IPS-18c (cell line): ENCODE results near the gene RPIA.
A peak's percentile ranks its signal among the peaks of the same experiment; 100 is the strongest.

Source experiments
- H3K4me3 ChIP-seq: 2 replicates; pipeline ENCODE4 v1.7.0; 2013; ENCODE audit warnings: low read depth, mild to moderate bottlenecking, low read length, moderate library complexity; ENCODE audit not compliant: insufficient read depth
- H3K9me3 ChIP-seq: one replicate; pipeline ENCODE4 v1.6.1; 2013; ENCODE audit warnings: mild to moderate bottlenecking, low read length, moderate library complexity; ENCODE audit not compliant: control insufficient read depth, insufficient read depth

Gene RPIA

DNA sequence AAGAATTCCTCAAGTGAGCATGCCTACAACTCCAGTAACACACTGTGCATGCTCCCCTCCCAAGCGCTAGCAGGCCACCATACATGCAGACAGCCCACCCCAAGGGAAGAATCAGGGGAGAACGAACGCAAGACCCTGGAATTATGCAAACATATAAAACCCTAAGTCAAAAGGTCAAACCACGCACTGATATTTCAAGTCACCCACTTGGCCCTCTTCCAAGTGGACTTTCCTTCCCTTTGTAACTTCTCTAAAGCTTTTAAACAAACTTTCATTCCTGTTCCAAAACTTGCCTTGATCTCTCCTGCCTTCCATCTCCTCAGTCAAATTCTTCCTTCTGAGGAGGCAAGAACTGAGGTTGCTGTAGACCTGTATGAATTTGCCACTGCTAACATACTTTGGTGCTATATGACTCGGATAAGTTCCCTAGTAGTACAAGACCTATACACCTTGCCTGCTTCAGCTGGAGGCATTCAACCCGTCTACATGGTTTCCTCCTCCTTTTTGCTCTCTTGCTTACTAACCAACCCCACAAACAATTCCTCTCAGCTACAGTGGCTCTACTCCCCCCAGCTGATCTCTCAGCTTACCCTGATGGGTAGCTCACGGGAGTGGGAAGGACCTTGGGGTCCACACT, 11.1 kb upstream of the RPIA start:
- no peak overlapping the region for H3K4me3 ChIP-seq
- peaks cover 12% of the 10 kb centered on the region for H3K9me3 ChIP-seq

DNA sequence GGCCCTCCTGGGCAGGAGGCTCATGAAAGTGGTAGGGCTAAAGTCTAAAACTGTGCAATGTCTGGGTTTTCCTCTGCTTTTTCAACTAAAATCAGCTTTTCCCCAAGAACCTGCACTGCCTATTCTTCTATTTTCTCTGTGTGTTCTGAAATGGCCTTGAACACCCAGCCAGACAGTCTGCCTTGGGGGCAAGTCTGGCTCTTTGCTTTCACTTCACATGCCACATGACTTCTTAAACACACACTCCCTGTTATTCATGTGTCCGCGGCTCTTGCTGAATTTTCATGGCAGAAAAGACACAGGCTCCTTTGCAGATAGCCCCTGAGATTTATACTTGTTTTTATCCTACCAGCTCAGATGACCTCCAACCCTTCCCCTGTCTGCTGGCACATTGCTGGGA, 10.6 kb upstream of the RPIA start:
- Histone ChIP-seq H3K4me3 (no peak overlapping the region), H3K9me3 (peaks cover 12% of the 10 kb centered on the region)

DNA sequence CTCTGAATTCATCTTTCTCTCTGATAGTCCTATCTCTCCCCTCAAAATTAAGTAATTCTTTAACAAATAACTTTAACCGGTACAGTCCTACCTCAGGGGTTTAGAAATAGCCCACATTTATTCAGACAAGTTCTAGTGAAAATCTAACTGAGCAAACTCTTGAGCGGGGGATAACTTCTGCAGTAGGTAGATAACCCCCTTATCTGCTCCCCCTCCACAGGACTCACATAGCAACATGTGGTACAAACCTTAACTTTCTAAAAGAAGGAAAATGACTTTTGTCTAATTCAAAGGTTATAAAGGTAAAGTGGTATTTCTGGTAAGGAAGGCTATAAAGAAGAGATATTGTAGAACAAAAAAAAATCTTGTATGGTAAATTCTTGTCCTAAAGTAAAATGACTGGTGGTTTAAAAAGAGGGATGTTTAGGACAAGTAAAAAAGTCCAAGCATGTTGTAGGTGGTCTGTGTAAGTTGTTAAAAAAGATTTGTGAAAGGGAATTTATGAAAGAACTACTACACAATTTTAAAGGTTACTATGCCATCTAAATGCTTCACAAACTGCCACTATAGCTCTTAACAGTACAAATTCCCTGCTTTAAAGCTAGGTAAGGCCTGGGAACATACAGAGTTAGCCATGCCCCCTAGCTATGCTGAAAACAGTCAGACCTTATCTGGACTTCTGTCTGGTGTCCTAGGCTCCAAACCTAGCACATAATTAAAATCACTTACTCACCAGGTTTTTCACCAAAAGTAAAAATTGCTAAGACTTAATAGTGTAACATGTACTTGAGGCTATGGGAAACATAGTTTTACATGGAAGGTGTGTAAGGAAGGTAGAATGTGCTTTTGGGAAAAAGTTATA, 8.1 kb upstream of the RPIA start:
- H3K9me3 ChIP-seq: peaks cover 12% of the 10 kb centered on the region
- H3K4me3 ChIP-seq: no peak overlapping the region

DNA sequence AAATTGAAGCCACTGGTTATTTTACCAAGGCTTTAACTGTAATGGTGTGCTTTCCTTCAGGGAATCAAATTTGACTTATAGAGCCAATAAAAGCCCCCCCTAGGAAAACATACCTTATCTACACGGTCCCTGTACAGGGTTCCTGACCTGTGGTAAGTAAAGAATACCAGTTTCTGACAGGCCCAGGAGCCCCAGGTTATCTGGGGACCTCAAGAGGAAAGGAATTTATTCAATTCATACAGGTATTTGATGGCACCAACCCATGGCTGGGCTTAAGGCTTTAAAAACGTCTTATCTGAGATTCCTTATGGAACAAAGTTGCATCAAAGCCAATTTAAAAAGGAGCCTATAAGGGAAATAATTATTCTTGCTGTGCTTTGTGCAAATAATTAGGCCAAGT, 7.0 kb upstream of the RPIA start:
- Histone ChIP-seq H3K9me3 (peaks cover 12% of the 10 kb centered on the region), H3K4me3 (no peak overlapping the region)

DNA sequence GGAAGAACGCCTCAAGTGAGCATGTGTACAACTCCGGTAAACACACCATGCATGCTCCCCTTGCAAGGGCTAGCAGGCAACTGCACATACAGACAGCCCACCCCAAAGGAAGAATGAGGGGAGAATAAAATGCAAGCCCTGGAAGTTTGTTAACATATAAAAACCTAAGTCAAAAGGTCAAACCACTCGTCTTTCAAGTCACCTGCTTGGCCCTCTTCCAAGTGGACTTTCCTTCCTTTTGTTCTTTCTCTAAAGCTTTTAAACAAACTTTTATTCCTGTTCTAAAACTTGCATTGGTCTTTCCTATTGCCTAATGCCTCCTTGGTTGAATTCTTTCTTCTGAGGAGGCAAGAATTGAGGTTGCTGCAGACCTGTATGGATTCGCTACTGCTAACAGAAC, 5.2 kb upstream of the RPIA start:
- Histone ChIP-seq H3K4me3 (no peak overlapping the region), H3K9me3 (peaks cover 12% of the 10 kb centered on the region)

DNA sequence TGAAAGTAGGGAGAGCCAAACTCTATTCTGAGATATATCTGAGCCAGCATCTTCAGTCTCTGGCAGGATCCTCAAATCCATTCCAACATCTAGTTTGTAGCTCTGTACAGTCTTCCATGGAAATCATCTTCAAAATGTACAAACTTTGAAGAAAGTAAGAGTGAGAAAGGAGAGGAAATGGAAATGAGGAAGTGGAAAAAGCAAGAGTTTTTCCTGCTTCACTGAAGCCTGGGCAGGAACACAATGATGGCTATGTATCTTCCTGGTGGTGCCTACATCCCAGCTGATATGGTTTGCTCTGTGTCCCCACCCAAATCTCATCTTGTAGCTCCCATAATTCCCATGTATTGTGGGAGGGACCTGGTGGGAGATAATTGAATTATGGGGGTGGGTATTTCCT, 4.1 kb upstream of the RPIA start:
- Histone ChIP-seq H3K9me3 (peaks cover 7% of the 10 kb centered on the region), H3K4me3 (no peak overlapping the region)

DNA sequence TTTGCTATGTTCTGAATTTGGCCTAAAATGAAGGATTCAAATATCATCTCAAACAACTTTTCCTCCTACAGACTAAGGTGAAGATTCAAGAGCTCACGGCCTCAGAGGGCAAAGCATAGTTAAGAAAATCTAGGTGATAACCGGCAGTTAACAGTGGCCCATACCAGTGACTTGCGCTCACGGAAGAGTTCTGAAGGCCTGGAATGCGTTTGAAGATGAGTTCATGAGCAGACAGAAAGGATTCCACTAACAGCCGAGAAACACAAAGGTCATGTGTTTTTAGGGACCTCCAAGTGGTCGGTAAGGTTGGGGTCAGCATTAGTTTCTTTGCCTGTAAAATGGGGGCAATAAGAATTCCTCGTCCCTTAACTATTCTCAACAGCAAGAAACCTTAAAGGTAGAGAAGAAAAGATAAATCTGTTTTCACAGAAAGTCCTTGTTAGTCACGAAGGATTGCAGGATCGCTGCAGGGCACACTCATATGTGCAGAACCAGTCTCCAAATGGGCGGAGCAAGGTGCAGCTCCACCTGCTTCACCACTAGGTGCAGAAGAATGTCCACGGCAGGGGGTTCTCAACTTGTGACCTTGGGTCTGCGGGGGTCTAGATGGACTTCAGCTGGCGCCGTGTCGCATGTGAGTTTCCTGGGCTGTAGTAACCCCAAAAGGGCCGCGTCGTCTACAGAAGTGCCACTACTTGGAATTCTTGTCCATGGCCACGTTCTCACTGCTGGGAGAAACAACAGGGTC, 708 bp upstream of the RPIA start:
- Histone ChIP-seq H3K9me3 (no peaks in the 10 kb centered on the region), H3K4me3 (peak overlapping the region; percentile 94)

DNA sequence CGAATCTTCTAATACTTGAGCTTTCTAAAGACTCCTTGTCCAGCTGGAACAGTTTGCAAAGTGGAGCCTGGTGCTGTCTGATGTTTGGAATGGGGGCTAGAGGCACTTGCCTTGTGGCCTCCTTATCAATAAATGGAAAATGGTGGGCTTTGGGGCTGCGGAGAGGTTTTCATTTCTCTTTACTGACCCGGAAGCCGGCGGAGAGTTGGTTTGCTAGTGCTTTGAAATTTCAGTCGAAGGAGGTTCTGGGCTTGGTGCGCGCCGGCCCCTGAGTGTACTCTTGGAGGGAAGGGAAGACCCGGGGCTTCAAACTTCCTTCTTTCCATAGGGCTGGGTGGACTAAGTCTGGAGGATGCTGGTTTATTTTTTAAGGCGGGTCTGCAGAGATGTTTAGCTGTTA, 714 bp downstream of the RPIA start:
- H3K4me3 ChIP-seq: peak overlapping the region; percentile 86

DNA sequence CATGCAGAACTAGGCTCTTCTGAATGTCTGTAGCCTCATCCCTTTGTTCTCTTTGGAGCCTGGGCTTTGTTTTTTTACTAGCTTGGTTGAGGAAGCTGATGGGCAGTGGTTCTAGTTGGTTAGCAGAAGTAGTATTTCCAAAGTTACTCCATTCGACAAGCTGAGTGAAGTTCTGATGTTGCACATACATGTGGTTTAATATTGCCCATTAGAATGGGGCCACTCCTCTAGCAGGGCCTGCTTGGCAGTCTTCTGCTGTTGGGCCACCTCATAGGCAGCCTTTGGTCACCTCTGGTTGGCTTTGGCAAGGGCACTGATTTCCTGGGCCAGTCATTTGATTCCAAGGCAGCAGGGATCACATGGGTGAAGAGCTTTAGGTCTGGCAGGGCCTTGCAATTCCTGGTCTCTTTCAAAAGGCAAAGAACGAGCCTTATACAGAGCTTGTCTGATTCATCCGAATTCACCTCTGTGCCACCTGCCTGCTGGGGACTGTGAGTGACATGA, 2.5 kb downstream of the RPIA start:
- no peak overlapping the region for H3K4me3 ChIP-seq
- H3K9me3 ChIP-seq: no peaks in the 10 kb centered on the region

More for the DNA sequence above, 714 bp downstream of the RPIA start:
- H3K9me3 ChIP-seq: no peaks in the 10 kb centered on the region

DNA sequence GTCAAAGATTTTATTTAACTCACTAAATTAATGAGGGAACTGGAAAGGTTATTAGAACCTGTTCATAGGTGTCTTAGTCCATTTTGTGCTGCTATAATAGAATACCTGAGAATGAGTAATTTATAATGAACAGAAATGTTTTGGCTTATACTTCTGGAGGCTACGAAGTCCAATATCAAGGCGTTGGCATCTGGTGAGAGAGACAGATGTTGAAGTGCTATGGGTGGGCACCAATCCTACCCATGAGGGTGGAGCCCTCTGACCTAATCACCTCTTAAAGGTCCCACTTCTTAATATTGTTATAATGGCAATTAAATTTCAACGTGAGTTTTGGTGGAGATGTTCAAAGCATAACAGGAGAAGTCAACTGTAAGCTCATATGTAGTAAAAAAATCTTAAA, 5.1 kb downstream of the RPIA start:
- no peak overlapping the region for H3K4me3 ChIP-seq
- no peaks in the 10 kb centered on the region for H3K9me3 ChIP-seq

DNA sequence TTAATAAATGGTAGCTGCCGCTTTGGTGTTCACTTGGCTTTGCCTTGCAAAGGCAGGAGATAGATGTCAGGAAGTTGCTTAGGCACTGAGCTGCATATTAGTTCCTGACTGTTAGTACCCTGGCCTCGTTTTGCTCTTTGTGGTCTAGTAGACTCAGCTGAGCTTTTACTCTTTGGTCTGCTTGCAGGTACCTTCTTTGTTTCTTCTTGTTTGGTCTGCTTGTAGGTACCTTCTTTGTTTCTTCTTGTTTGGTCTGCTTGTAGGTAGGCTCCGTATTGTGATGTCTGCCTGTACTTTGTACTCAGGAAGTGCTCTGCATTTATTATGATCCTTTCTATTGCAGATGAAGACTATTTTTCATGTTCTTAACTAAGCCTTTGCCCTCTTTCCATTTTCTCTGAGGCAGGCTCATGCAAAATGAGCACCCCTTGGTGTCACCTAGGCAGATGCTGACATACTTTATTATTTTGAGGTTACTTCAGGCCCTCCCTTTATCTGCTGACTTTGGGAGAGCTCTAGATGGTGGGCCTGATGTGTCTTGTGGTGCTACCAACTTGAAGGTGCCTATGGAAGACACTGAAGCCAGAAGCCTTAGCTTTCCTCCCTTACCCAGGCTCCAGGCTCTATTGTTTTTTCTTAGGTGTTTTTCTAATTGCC, 6.0 kb downstream of the RPIA start:
- Histone ChIP-seq H3K4me3 (no peak overlapping the region), H3K9me3 (peaks cover 2% of the 10 kb centered on the region)

DNA sequence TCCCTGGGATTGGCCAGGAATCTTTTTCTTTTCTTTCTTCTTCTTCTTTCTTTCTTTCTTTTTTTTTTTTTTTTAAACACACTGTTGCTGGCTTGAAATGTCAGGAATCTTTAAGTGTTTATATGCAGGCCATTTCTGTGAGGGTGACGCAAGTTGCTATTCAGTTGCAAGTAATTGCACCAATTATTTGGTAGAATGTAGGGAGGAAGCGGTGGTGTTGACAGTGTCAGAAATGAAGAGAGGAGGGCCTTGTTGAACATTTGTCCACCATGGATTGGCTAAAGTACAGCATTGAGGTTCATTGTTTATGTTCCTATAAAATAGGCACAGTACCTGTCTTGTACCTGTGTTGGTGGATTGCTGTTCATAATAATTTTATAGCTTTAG, 6.5 kb downstream of the RPIA start:
- peaks cover 2% of the 10 kb centered on the region for H3K9me3 ChIP-seq
- H3K4me3 ChIP-seq: no peak overlapping the region

DNA sequence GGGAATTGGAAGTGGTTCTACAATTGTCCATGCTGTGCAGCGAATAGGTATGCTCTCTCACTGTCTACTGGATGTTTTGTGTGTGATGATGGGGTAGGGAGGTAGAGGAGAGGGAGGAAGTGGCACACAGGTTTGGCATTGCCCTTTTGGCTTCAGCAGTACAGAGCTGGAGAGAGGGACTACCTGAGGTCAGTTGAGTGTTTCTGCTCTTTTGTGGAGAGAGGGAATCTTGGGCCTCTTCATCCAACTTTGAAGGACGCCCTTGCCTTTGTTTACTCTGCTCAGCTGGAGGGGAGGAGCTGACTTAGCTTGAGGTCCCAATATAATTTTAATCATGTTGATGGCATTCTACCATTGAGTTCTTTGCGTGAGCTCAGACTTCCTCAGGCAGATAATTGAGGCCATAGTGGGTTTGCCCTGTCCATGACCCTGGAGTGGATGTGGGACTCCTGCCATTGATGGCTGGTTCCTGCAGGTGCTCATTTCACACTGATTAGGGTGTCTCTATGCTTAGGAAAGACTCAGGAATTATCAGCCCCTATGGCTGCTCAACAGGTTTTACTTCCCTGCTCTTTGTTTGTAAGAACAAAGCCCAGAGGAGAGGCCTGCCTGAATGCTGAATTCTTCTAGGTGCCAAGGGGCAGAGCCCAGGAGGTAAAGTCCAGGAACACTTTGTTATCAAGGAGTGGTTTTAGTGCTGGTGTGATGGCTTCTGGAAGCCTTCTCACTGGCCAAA, 7.2 kb downstream of the RPIA start:
- Histone ChIP-seq H3K4me3 (no peak overlapping the region), H3K9me3 (peaks cover 2% of the 10 kb centered on the region)

DNA sequence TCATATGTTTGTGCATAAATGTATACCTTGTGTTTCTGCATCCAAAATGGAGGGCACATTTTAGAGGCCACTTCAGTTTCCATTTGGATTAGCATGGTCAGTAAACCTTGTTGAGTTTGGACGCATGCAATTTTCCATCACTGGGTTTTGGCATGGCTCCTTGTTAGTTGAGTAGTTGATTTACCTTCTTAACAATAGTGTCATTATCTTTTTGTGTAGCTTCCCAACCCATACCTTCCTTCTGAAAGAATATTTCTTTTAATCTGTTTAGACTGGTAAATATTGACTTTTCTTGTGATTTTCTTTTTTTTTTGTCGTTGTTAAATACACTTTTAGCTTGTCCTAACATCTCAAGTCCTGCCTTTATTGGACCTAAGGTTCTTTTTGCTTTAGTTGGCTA, 15.5 kb downstream of the RPIA start:
- no peak overlapping the region for H3K4me3 ChIP-seq
- peaks cover 5% of the 10 kb centered on the region for H3K9me3 ChIP-seq

DNA sequence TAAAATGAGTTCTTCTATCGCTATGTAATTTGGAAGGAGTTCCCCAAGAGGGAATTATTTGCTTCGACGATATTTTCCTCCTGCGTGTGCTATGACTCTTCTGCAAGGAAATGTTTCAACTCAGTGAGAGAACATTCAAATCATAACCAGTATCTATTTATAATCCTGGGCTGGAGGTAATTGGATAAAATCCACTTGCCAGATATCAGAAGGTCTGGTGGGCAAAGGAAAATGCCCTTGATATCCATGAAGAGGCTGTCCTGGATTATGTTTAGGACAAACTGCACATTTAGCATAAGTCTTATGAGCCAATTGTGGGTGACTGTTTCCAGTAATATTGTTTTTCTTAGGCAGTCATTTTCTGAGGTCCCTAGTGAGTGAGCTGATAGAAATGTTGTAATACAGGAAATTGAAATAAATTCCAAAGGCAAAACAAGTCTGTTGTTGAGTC, 17.7 kb downstream of the RPIA start:
- no peak overlapping the region for H3K4me3 ChIP-seq
- peaks cover 2% of the 10 kb centered on the region for H3K9me3 ChIP-seq

DNA sequence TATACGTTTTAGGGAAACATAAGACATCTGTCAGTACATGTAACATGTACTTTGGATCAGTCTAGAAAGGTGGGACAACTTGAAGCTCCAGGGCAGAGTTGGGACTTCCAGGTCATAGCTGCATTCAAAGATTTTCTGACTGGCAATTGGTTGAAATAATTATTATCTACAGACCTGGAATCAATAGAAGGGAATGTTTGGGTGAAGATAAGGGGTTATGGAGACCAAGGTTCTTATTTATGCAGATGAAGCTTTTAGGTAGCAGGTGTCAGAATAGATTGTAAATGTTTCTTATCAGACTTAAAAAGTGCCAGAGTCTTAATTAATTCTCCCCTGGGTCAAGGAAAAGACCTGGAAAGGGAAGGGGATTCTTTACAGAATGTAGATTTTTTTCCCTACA, 19.8 kb downstream of the RPIA start:
- Histone ChIP-seq H3K9me3 (peaks cover under 1% of the 10 kb centered on the region), H3K4me3 (no peak overlapping the region)

DNA sequence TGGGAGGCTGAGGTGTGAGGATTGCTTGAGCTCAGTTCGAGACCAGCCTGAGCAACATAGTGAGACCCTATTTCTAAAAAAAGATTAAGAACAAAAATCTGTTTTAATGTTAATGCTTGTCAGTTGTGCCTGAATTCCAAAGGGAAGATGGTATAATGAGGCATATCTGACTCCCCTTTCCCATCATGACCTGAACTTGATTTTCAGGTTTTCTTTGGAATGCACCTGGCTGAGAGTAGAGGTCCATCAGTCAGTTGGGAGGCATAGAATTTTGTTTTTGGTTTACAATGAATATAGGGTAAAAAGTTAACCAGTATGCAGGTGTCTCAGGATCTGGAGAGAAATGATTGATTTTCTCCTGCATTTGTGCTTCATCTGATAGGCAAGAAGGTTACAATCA, 20.4 kb downstream of the RPIA start:
- H3K4me3 ChIP-seq: no peak overlapping the region

More for the DNA sequence above, 20.4 kb downstream of the RPIA start:
- no peaks in the 10 kb centered on the region for H3K9me3 ChIP-seq
